NAMALWA (cell line): ENCODE measurements around the gene SLC25A14.
A peak's percentile ranks its signal among the peaks of the same experiment; 100 is the strongest.

Source experiments
- DNase-seq: peaks from one replicate; pipeline ENCODE4 v3.0.0-alpha.2; 2015; ENCODE audit warnings: low spot score

Gene SLC25A14

GRCh38 chrX:130378024-130378669, 38.4 kb downstream of the SLC25A14 start:
- no peak for DNase-seq

DNA sequence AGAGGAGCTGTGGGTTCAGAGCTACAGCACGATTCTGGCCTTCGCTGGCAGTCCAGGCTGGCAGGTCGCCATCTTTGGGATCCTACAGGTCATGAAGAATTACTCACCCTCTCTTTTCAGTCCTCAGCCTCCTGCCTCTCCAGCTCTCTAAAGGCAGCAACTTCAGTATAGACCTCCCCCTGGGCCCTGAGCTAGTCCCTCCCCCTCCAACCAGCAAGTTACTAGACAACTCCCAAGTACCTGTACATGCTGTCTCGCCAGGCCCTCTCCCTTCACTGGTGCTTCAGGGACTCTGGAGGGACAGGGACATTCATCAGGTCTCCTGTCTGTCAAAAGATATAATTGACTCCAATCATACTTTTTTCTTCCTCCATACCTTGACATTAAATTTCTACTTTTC, 45.8 kb downstream of the SLC25A14 start, which contains the start of gene GPR119:
Gene GPR119 (minus strand): TSS at position 155 of the 400 bp plus-strand sequence. CDS start 227 bp downstream, outside the sequence.
- DNase-seq, result no peak

DNA sequence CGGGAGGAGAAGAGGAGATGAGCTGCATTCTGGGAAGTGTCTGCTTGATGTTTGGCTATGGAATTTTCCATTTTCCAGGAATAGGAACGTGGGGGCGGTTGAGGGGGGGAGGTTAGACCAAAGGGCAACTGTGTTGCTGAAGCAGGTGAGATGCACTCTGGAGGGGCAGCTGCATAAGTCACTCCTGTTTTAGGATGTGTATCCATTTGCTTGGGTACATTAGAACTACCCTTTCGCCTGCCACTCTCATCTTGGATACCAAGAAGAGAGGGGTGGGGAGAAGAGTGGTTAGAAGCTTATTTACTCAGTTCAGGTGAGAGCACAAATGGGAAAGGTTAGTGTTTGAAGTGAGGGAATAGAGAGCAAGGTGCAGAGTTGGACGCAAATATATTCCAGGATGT, 46.7 kb downstream of the SLC25A14 start:
- no peak for DNase-seq

DNA sequence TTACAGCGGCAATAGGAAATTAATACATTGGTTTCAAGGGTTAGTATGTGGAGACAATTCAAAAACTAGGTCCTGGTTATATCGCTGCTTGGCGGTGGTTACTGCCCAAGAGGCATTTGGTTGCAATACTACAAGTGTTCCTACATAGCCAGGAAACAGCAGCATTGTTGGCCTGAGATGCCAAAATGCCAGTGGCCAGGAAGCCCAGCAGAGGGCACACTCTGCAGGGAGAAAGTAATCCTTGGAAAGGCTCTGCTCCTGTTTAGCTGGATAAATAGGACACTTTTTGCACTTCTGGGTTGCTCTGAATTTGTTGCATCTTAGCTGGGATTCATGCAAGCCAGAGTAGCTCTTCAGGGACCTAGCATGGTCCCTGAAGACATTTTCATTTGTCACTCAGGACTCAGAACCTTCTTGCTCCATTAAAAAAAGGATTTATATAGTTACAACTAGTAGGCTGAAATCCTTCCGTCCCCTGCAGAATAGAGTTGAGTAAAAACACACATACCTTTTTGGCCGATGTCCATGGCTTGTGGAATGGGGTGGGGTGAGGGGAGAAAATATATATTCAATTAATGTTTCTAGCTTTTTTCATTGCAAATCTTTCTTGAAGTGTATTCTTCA, 53.8 kb downstream of the SLC25A14 start:
- peak; percentile 16 for DNase-seq

GRCh38 chrX:130395341-130395740, 55.6 kb downstream of the SLC25A14 start:
- no peak for DNase-seq

GRCh38 chrX:130401415-130402207, 61.9 kb downstream of the SLC25A14 start, which contains the start of gene RBMX2:
Gene RBMX2 (plus strand): TSS chrX:130401987. CDS start chrX:130402033, 46 bp downstream.
- peak; percentile 63 for DNase-seq

GRCh38 chrX:130402208-130402684, 62.5 kb downstream of the SLC25A14 start:
- peak; percentile 12 for DNase-seq

GRCh38 chrX:130413415-130413814, 73.7 kb downstream of the SLC25A14 start:
- no peak for DNase-seq

DNA sequence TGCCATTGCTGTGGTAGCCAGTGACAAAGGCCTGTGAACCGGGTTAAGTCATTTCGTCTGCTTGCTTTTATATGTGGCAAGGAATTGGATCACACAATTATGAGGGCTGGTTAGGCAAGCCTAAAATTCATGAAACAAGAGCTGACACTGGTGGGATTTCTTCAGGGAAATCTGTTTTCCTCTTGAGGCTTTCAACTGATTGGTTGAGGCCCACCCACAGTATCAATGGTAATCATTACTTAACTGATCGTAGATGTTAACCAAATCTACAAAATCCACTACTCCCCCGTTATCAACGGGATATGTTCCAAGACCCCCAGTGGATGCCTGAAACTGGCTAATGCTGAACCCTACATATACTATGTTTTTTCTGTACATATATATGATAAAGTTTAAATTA, 75.1 kb downstream of the SLC25A14 start:
- no peak for DNase-seq

DNA sequence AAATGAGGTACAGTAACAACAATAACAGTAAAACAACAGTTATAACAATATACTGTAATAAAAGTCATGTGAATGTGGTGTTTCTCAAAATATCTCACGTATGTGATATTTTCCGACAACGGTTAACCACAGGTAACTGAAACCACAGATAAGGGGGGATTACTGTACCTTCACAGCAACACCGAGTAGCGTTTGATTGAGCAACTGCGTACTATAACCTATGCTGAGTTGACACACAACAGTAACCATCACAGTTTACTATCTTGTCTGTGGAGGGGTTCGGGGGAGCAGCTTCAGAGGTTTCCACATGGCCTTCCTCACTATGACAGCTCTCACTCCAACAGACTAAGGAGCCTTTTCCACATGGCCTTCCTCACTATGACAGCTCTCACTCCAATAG, 75.5 kb downstream of the SLC25A14 start:
- DNase-seq, result no peak

DNA sequence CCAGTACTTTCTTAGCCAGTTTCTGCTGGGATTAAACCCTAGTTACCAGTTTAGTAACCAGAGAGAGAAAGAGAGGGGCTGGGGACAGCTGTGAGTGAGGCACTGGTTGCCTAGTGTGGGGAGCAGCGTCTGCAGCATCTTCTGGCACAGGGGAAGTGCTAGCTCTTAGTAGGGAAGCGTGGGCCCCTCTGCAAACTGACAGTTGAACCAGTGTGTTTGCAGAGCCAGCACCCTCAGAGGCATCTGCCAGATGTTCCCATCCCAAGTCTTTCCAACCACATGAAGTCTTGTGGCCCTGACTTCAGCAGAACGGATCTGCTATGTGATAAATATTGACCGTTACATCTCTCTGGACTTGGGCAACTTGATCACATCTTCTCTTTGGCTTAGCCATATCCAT, 77.1 kb downstream of the SLC25A14 start:
- DNase-seq, result no peak

DNA sequence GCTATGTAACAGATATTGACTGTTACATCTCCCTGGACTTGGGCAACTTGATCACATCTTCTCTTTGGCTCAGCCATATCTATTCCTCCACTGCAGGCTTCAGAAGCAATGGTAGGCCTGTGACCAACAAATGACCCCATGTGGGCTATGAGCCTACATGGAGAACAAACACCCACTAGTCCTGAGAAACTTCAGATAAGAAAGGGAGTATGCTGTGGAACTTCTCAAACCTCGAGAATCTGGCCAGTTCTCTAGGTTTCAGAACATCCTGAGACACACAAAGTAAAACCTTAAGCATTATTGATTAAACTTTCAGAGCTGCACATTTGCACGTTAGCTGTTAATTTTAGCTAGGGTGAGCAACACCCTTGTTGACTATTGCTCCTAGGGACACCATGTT, 78.3 kb downstream of the SLC25A14 start:
- DNase-seq, result no peak

- no peak for DNase-seq
Measured at GRCh38 chrX:130418740-130419139, 79.0 kb downstream of the SLC25A14 start.

DNA sequence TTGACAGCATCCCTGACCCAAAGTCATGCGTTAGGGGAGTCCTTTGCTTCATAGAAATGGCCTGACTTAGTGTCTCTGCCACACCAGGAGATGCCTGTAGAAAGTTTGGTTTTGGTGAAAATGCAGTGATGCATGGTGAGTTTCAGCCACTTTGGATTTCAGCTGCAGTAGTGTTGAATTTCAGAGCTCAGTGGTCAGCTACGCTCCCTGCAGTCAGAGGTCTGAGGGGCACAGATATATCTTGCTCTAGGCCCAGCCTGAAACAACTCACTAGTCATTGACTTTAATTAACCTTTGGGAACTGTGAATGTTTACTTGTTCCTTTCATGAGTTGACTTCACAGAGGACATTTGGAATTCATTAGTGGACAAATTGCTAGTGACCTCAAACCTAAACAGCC, 79.5 kb downstream of the SLC25A14 start:
- no peak for DNase-seq
